Mesothelial cell of epicardium (in vitro differentiated cells): ENCODE results near the gene CLNK. TPM values are rescaled to one million over a fixed set of nuclear protein-coding genes. Genes with fewer than 3 reads are reported as not detected.

ENCODE experiments used
- DNase-seq, 2 experiments: peaks; one replicate each; pipeline ENCODE4 v3.0.0; 2021; ENCODE audit warnings: low spot score in 2 of 2; ENCODE audit not compliant: unreplicated experiment in 2 of 2
- H3K27ac Mint-ChIP-seq: 2 replicates; pipeline ENCODE4 v1.8.0; 2021; ENCODE audit warnings: mixed read lengths
- H3K27me3 Mint-ChIP-seq: 2 replicates; pipeline ENCODE4 v1.8.0; 2021; ENCODE audit warnings: low read depth, mixed read lengths
- H3K36me3 Mint-ChIP-seq: 2 replicates; pipeline ENCODE4 v1.8.0; 2021; ENCODE audit warnings: mixed read lengths
- H3K4me1 Mint-ChIP-seq: 2 replicates; pipeline ENCODE4 v1.8.0; 2021; ENCODE audit warnings: mixed read lengths
- H3K4me3 Mint-ChIP-seq: 2 replicates; pipeline ENCODE4 v1.8.0; 2021; ENCODE audit warnings: mild to moderate bottlenecking, moderate library complexity, mixed read lengths
- H3K9me3 Mint-ChIP-seq: 2 replicates; pipeline ENCODE4 v1.8.0; 2021; ENCODE audit warnings: mixed read lengths
- total RNA-seq: library from RNA; stranded (reverse); gene quantifications from 3 replicates; pipeline ENCODE4 v1.2.1, GENCODE V29; 2021
- TF ChIP-seq, protein P1 (sequence below): fragments of 200-600 bp; sonication (generic); IDR thresholded peaks from one replicate; pipeline ENCODE4 v1.5.0; 2021; ENCODE audit warnings: antibody characterized with exemption; ENCODE audit not compliant: unreplicated experiment

The CLNK gene
- total RNA-seq, 1 donor from 2014 or later, result not detected

DNA sequence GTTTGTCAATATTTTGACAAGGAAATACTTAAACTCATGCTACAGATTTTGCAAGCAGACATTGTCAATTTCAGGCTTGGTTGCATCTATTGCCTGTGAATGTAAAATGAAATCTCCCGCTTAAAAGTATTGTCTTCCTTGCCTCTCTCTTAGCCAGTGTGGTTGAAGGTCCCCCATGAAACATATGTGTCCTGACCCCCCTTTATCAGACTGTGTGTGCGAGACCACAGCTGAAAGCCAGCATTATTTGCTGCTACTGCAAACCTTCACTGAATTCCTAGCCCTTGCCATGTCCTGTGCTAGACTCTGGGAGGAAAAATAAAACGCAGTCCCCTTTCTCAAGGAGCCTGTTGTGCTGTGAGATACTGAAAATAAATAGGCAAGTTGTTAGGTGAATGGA lies 16.6 kb upstream of the CLNK start:
- no peak for DNase-seq
- Mint-ChIP-seq H3K4me1 (peaks cover 2% of the 10 kb centered on the region), H3K27ac (no peak overlapping the region), H3K9me3 (peaks cover 8% of the 10 kb centered on the region), H3K27me3 (no peaks in the 10 kb centered on the region), H3K36me3 (no peaks in the 10 kb centered on the region), H3K4me3 (no peak overlapping the region)
- TF ChIP-seq, protein P1, sequence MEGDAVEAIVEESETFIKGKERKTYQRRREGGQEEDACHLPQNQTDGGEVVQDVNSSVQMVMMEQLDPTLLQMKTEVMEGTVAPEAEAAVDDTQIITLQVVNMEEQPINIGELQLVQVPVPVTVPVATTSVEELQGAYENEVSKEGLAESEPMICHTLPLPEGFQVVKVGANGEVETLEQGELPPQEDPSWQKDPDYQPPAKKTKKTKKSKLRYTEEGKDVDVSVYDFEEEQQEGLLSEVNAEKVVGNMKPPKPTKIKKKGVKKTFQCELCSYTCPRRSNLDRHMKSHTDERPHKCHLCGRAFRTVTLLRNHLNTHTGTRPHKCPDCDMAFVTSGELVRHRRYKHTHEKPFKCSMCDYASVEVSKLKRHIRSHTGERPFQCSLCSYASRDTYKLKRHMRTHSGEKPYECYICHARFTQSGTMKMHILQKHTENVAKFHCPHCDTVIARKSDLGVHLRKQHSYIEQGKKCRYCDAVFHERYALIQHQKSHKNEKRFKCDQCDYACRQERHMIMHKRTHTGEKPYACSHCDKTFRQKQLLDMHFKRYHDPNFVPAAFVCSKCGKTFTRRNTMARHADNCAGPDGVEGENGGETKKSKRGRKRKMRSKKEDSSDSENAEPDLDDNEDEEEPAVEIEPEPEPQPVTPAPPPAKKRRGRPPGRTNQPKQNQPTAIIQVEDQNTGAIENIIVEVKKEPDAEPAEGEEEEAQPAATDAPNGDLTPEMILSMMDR, result no peak

DNA sequence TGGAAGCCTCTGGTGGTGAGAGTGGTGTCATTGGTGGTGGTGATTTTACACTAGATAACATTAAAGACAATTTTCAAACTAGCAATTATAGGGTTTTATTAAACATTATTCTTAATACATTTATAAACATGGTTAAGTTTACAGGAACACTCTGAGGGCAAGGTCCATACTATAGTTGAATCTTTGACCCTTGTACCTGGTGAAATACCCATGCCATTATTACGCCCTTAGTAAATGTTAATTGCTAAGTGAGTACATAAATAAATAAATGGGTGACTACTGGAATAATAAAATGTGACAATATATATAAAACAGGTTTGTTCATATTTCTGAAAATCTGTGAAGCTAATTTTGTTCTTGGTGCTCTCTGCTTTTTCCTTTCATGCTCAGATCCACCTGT lies 13.6 kb upstream of the CLNK start:
- Mint-ChIP-seq H3K36me3 (no peaks in the 10 kb centered on the region), H3K4me3 (no peak overlapping the region), H3K27ac (no peak overlapping the region), H3K27me3 (no peaks in the 10 kb centered on the region), H3K4me1 (no peaks in the 10 kb centered on the region), H3K9me3 (peaks cover 10% of the 10 kb centered on the region)
- DNase-seq, result no peak
- TF ChIP-seq, protein P1, result no peak

DNA sequence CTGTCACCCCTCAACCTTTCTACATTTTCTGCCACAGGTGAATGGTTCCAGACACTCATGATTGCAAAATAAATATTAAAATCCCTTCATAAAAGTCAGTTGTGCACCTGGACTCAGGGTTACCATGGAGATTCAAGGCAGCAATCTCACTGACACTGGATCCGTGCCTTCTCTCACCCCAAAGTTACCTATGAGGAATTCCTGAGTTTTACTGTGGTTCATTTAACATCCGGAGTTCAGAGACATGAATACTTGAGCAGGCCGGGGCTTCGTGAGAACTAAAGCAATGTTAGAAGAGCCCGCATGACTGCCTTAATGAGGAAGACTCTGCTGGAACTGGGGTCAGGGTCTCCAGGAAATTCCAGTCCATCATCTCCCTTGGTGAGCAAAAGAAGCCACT lies 12.5 kb upstream of the CLNK start:
- TF ChIP-seq, protein P1, result no peak
- Mint-ChIP-seq H3K36me3 (no peaks in the 10 kb centered on the region), H3K27me3 (no peaks in the 10 kb centered on the region), H3K4me1 (peaks cover 3% of the 10 kb centered on the region), H3K4me3 (no peak overlapping the region), H3K9me3 (peaks cover 14% of the 10 kb centered on the region), H3K27ac (no peak overlapping the region)
- DNase-seq, result no peak

DNA sequence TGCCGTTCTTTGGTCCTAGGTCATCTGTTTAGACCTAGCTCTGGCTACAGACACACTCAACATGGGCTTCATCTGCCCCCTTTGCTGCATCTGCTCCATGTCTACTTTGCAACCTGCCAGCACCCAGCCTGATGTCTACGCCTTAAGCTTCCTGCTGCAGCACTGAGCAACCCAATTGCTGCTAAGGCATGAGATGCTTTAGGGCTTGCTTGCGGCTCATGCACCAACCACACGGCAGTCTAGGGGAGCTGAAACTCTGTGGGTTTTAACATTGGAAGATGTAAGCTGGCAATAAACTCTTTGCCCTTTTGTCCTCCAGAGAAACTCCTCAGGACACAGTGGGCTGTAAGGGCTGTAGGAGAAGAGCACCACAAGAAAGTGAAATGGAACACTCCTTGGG lies 11.7 kb upstream of the CLNK start:
- Mint-ChIP-seq H3K4me1 (peaks cover 11% of the 10 kb centered on the region), H3K4me3 (no peak overlapping the region), H3K27ac (no peak overlapping the region), H3K9me3 (peaks cover 14% of the 10 kb centered on the region), H3K27me3 (no peaks in the 10 kb centered on the region), H3K36me3 (no peaks in the 10 kb centered on the region)
- TF ChIP-seq, protein P1, result no peak
- no peak for DNase-seq

DNA sequence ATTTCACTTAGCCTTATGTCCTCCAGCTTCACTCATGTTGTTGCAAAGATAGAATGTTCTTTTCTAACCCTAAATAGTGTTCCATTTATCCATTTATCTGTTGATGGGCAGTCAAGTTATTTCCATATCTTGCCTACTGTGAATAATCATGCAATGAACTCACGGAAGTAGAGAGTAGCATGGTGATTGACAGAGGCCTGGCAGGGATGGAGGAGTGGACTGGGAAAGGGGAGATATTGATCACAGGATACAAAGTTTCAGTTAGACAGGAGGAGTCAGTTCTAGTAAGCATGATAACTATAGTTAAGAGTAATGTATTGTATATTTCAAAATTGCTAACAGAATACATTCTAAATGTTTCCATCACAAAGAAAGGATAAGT lies 10.3 kb upstream of the CLNK start:
- H3K4me3 Mint-ChIP-seq, result no peak overlapping the region
- no peaks in the 10 kb centered on the region for H3K27me3 Mint-ChIP-seq
- peaks cover 14% of the 10 kb centered on the region for H3K9me3 Mint-ChIP-seq
- TF ChIP-seq, protein P1, result no peak
- H3K4me1 Mint-ChIP-seq, result peaks cover 13% of the 10 kb centered on the region
- H3K36me3 Mint-ChIP-seq, result no peaks in the 10 kb centered on the region
- DNase-seq, result no peak
- H3K27ac Mint-ChIP-seq, result no peak overlapping the region

DNA sequence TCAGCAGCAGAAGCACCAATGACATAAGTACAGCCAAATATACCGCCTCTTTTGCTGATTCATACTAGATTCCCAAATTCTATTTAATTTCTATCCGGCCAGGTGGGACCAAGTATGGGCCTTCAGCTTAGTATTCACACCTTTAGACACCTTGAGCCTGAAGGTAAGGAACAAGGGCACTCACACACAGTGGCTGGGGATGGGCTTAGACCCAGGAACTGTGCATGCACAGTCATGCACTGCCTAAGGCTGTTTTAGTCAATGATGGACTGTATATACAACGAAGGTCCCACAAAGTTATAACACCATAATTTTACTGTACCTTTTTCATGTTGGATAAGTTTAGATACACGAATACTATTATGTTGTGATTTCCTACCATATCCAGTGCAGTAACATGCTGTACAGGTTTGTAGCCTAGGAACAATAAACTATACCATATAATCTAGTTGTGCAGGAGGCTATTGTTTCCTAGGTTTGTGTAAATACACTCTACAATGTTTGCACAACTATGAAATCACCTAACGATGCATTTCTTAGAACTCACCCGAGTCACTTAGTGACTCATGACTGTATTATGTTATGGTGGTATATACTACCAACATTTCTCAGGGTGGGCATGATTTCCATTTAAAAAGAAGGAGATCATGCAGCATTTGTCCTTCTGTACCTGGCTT lies 9.7 kb upstream of the CLNK start:
- H3K4me3 Mint-ChIP-seq, result no peak overlapping the region

More for the DNA sequence above, 9.7 kb upstream of the CLNK start:
- TF ChIP-seq, protein P1, result no peak
- Mint-ChIP-seq H3K27ac (no peak overlapping the region), H3K27me3 (no peaks in the 10 kb centered on the region), H3K4me1 (peaks cover 13% of the 10 kb centered on the region), H3K36me3 (no peaks in the 10 kb centered on the region), H3K9me3 (peaks cover 14% of the 10 kb centered on the region)
- DNase-seq, result no peak
